ENCODE data around the gene UMPS.

DNA sequence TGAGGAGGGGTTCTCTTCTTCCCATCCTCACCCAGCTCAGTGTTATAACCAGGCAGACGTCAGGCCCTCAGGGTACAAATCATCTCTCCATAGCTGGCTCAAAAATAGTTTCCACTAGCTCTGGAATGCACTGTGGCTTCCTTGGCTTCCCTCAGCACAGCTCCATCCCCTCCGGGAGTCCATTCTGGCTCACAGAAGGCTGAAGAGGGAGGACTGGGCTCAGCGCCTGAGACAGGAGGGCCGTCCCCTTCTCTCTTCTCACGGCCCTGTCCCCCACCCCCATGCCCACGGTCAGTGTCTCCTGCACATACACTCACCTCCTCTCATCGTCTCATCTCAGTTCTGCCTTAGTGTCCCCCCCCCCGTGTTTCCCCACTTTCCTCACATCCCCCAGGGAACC lies 50.1 kb downstream of the UMPS start:
- TF ChIP-seq, protein P1, sequence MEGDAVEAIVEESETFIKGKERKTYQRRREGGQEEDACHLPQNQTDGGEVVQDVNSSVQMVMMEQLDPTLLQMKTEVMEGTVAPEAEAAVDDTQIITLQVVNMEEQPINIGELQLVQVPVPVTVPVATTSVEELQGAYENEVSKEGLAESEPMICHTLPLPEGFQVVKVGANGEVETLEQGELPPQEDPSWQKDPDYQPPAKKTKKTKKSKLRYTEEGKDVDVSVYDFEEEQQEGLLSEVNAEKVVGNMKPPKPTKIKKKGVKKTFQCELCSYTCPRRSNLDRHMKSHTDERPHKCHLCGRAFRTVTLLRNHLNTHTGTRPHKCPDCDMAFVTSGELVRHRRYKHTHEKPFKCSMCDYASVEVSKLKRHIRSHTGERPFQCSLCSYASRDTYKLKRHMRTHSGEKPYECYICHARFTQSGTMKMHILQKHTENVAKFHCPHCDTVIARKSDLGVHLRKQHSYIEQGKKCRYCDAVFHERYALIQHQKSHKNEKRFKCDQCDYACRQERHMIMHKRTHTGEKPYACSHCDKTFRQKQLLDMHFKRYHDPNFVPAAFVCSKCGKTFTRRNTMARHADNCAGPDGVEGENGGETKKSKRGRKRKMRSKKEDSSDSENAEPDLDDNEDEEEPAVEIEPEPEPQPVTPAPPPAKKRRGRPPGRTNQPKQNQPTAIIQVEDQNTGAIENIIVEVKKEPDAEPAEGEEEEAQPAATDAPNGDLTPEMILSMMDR (IDR thresholded peaks at IDR 0.05): no peak
- no peak for TF ChIP-seq POLR2A (IDR thresholded peaks at IDR 0.05)

Data from Peyer's patch (tissue), 4 donors.